GM23338 (cell line): ENCODE measurements around the gene PKNOX2.

Source experiments
- CREB1 ChIP-seq: fragments of 250-450 bp; sonication (Bioruptor Pico); IDR thresholded peaks from 2 replicates; pipeline ENCODE4 v1.5.0; 2020; ENCODE audit warnings: low read depth, mild to moderate bottlenecking, moderate library complexity
- EZH2 ChIP-seq: fragments of 200-600 bp; sonication (generic); IDR thresholded peaks from one replicate; pipeline ENCODE4 v1.8.0; 2017; ENCODE audit warnings: antibody characterized with exemption, mild to moderate bottlenecking, low read depth; ENCODE audit not compliant: unreplicated experiment
- EZH2phosphoT487 ChIP-seq: fragments of 200-600 bp; sonication (generic); IDR thresholded peaks from one replicate; pipeline ENCODE4 v1.8.1; 2018; ENCODE audit warnings: antibody characterized with exemption; ENCODE audit not compliant: unreplicated experiment
- JUNB ChIP-seq: IDR thresholded peaks from one replicate; pipeline ENCODE4 v1.6.1; 2016; ENCODE audit warnings: antibody characterized with exemption; ENCODE audit not compliant: unreplicated experiment
- POLR2AphosphoS5 ChIP-seq: IDR thresholded peaks from 2 replicates; pipeline ENCODE4 v1.6.1; 2016; ENCODE audit warnings: antibody characterized with exemption, low read depth
- TF ChIP-seq, protein P1 (sequence below), 2 experiments: fragments of 200-600 bp in 1 of 2; sonication (generic) in 1 of 2; conservative IDR thresholded peaks; 2 replicates each; pipeline versions ENCODE4 v1.5.1 to v1.6.1; 2016 to 2017; ENCODE audit warnings: antibody characterized with exemption in 2 of 2, low read depth in 2 of 2, mild to moderate bottlenecking in 2 of 2, moderate library complexity in 1 of 2
- TF ChIP-seq, protein P2 (sequence below): IDR thresholded peaks from one replicate; pipeline ENCODE4 v1.6.1; 2018; ENCODE audit warnings: antibody characterized with exemption; ENCODE audit not compliant: unreplicated experiment
- TF ChIP-seq, protein P3 (sequence below): IDR thresholded peaks from 2 replicates; pipeline ENCODE4 v1.6.1; 2016; ENCODE audit warnings: antibody characterized with exemption

GRCh38 chr11:125380756-125381445 lies 216.3 kb downstream of the PKNOX2 start:
- TF ChIP-seq POLR2AphosphoS5 (no peak), EZH2 (no peak), CREB1 (CRISPR knock-in tag) (no peak), EZH2phosphoT487 (no peak), JUNB (no peak)
- TF ChIP-seq, protein P1, sequence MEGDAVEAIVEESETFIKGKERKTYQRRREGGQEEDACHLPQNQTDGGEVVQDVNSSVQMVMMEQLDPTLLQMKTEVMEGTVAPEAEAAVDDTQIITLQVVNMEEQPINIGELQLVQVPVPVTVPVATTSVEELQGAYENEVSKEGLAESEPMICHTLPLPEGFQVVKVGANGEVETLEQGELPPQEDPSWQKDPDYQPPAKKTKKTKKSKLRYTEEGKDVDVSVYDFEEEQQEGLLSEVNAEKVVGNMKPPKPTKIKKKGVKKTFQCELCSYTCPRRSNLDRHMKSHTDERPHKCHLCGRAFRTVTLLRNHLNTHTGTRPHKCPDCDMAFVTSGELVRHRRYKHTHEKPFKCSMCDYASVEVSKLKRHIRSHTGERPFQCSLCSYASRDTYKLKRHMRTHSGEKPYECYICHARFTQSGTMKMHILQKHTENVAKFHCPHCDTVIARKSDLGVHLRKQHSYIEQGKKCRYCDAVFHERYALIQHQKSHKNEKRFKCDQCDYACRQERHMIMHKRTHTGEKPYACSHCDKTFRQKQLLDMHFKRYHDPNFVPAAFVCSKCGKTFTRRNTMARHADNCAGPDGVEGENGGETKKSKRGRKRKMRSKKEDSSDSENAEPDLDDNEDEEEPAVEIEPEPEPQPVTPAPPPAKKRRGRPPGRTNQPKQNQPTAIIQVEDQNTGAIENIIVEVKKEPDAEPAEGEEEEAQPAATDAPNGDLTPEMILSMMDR (conservative IDR thresholded peaks at IDR 0.05; ENCODE audit: low read depth in 2 of 2) = no peak
- TF ChIP-seq, protein P2, sequence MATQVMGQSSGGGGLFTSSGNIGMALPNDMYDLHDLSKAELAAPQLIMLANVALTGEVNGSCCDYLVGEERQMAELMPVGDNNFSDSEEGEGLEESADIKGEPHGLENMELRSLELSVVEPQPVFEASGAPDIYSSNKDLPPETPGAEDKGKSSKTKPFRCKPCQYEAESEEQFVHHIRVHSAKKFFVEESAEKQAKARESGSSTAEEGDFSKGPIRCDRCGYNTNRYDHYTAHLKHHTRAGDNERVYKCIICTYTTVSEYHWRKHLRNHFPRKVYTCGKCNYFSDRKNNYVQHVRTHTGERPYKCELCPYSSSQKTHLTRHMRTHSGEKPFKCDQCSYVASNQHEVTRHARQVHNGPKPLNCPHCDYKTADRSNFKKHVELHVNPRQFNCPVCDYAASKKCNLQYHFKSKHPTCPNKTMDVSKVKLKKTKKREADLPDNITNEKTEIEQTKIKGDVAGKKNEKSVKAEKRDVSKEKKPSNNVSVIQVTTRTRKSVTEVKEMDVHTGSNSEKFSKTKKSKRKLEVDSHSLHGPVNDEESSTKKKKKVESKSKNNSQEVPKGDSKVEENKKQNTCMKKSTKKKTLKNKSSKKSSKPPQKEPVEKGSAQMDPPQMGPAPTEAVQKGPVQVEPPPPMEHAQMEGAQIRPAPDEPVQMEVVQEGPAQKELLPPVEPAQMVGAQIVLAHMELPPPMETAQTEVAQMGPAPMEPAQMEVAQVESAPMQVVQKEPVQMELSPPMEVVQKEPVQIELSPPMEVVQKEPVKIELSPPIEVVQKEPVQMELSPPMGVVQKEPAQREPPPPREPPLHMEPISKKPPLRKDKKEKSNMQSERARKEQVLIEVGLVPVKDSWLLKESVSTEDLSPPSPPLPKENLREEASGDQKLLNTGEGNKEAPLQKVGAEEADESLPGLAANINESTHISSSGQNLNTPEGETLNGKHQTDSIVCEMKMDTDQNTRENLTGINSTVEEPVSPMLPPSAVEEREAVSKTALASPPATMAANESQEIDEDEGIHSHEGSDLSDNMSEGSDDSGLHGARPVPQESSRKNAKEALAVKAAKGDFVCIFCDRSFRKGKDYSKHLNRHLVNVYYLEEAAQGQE = no peak
- TF ChIP-seq, protein P3, sequence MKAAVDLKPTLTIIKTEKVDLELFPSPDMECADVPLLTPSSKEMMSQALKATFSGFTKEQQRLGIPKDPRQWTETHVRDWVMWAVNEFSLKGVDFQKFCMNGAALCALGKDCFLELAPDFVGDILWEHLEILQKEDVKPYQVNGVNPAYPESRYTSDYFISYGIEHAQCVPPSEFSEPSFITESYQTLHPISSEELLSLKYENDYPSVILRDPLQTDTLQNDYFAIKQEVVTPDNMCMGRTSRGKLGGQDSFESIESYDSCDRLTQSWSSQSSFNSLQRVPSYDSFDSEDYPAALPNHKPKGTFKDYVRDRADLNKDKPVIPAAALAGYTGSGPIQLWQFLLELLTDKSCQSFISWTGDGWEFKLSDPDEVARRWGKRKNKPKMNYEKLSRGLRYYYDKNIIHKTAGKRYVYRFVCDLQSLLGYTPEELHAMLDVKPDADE = no peak
